ENCODE data around the gene PSENEN.
A peak's percentile ranks its signal among the peaks of the same experiment; 100 is the strongest.

PSENEN gene

DNA sequence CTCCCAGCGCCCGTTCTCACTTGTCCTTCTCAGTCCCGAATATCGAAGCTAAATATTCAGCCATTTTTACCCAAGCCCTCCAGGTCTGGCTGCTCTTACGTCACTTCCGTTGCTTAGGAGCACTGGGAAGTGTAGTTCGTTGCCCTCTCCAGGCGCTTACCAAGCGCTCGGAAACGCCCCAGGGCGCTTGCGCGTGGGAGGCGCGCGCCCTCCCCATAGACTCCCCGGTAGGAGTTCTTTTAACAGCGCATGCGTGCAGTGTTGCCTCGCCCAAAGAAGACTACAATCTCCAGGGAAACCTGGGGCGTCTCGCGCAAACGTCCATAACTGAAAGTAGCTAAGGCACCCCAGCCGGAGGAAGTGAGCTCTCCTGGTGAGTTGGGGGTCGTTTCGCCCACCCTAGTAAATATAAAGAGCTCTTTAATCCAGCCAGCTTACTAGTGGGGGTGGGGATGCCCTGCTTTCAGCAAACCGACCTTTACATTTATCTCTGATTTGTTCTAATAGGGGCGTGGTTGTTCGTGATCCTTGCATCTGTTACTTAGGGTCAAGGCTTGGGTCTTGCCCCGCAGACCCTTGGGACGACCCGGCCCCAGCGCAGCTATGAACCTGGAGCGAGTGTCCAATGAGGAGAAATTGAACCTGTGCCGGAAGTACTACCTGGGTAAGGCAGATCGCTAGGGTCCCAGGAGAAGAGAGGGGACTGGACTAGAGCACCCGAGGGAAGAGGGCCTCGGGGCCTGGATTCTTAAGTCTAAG is at the start of gene PSENEN, which contains the start of gene U2AF1L4:
Gene PSENEN, plus strand, starts transcription at position 324 of the 759 bp plus-strand sequence. Its CDS starts 280 bp downstream, at position 604.
Gene U2AF1L4, minus strand, starts transcription at position 91 of the 759 bp plus-strand sequence. Its CDS starts 27 bp downstream, at position 64.
- H3K4me3 ChIP-seq (ENCODE audit: low read length), result peak within 1 kb of the TSS; percentile 91
- TF ChIP-seq ZNF274 (IDR thresholded peaks at IDR 0.05; ENCODE audit: low read depth, low read length), result no peak

DNA sequence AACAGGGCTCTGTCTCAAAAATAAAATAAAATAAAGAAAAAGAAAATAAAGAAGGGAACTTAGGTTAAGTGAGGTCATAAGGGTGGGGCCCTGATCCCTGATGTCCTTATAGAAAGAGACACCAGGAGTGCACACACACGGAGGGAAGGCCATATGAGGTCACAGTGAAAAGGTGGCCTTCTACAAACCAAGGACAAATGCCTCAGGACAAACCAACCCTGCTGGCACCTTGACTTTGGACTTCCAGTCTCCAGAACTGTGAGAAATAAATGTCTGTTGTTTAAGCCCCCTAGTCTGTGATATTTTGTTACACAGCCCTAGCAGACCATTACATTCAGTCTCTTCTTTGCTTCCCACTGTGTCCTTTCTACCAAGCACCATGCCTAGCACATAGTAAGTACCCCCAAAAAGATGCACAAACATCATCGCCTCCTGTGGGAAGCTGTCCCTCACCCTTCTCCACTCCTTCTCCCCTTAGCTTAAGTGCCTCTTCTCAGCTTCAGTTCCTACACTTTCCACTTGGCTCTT is 49.5 kb upstream of the PSENEN start:
- TF ChIP-seq ZNF274 (IDR thresholded peaks at IDR 0.05; ENCODE audit: low read depth, low read length), result no peak
- H3K4me3 ChIP-seq (ENCODE audit: low read length), result no peak overlapping the region

DNA sequence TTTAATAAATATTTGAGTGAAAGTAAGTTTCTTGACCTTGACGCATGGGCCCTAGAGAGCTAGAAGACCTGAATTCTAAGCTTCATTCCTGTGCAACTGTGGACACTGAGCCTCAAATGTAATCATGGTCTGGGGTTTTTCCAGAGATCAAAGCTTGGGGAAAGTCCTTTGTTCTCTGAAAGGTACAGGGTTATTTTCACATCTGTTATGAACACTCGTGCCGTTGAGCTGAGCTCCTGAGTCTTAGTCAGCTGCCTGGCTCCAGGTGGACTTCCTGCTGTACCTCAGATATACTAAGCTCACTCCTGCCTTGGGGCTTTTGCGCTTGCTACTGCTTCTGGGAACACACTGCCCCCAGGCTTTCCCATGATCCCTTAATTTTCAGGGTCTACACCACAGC is 48.6 kb upstream of the PSENEN start:
- no peak overlapping the region for H3K4me3 ChIP-seq (ENCODE audit: low read length)
- no peak for TF ChIP-seq ZNF274 (IDR thresholded peaks at IDR 0.05; ENCODE audit: low read depth, low read length)

DNA sequence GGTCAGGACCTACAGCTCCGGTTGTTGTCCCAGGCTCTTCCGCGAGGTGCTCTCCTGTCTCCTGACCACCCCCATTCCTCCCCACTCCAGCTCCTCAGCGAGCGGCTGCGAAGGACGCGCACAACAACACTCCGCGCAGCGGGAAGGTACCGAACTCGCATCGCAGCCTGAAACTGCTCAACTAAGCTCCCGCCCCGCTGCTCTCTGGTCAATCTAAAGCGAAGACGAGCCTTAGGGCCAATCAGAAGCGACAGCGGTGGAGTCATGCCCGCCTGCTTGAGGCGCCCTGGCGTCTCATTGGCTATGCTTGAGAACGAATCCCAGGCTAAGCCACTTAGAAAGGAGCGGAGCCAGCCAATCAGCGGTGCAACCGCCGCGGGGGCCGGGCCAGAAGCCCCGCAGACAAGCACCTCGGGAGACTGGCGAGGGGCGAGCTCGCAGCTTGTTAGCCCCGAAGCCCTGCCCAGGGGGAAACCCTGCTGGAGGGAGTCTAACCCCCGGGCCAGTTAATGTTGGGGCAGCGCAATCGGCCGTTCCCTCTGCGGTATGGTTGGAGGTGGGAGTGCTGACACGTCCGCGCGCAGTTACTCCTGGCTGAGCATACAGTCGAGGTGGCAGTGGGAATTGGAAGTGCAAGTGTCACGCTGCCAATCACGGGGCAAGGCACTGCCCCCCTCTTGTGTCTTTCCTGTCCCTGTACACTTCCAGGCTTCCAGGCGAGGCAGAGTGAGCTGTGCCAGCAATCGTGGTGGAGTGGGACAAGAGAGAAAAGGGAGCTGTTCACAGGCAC is 43.0 kb upstream of the PSENEN start:
- TF ChIP-seq ZNF274 (IDR thresholded peaks at IDR 0.05; ENCODE audit: low read depth, low read length), result no peak
- peak overlapping the region; percentile 54 for H3K4me3 ChIP-seq (ENCODE audit: low read length)

GRCh38 chr19:35703343-35703742 is 42.1 kb upstream of the PSENEN start:
- no peak for TF ChIP-seq ZNF274 (IDR thresholded peaks at IDR 0.05; ENCODE audit: low read depth, low read length)
- H3K4me3 ChIP-seq (ENCODE audit: low read length), result no peak overlapping the region

DNA sequence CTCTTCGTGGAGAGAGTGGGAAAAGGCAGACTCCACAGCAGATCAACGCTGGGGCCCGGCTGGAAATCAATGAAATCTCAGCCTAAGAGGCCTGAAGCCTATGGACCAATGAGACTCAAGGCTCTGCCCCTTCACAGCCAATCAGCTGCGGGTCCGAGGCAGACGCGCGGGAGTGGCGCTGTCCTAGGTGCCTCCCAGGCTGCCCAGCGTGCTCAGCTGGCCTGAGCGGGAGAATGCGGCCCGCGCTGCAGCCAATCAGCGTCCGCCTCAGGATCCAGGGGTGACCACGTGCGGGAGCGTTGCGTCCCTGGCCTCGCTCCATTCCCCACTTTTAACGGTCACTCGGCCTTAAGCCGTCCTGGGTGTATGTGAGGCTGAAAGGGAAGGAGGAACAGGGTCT is 41.2 kb upstream of the PSENEN start, which contains the start of gene ZBTB32:
Gene ZBTB32, plus strand, starts transcription at position 341 of the 400 bp plus-strand sequence. CDS start 10,069 bp downstream, outside the sequence.
- no peak for TF ChIP-seq ZNF274 (IDR thresholded peaks at IDR 0.05; ENCODE audit: low read depth, low read length)
- no peak within 1 kb of the TSS for H3K4me3 ChIP-seq (ENCODE audit: low read length)

DNA sequence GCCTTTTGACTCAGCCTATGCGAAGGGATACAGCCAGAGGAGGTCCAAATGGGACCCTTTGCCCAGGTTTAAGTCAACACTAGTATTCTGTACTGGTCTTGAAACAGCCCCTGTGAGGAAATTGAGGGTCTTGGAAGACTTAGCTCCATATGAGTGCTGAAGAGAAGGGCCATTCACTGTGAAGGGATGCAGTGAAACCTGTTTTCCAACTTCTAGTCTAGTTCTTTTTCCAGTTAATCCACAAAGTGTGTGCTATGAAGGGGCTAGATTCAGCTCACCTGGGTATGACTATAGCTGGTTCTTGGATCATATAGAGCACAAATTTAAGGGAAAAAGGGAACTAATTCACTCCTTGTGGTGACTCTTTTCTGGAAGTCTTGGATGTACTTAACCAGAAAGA is 37.1 kb upstream of the PSENEN start:
- H3K4me3 ChIP-seq (ENCODE audit: low read length), result no peak overlapping the region
- TF ChIP-seq ZNF274 (IDR thresholded peaks at IDR 0.05; ENCODE audit: low read depth, low read length), result no peak

GRCh38 chr19:35710784-35711723 is 34.4 kb upstream of the PSENEN start:
- TF ChIP-seq ZNF274 (IDR thresholded peaks at IDR 0.05; ENCODE audit: low read depth, low read length), result no peak
- H3K4me3 ChIP-seq (ENCODE audit: low read length), result peak overlapping the region; percentile 42; the same call in 1 of the 2 replicates

DNA sequence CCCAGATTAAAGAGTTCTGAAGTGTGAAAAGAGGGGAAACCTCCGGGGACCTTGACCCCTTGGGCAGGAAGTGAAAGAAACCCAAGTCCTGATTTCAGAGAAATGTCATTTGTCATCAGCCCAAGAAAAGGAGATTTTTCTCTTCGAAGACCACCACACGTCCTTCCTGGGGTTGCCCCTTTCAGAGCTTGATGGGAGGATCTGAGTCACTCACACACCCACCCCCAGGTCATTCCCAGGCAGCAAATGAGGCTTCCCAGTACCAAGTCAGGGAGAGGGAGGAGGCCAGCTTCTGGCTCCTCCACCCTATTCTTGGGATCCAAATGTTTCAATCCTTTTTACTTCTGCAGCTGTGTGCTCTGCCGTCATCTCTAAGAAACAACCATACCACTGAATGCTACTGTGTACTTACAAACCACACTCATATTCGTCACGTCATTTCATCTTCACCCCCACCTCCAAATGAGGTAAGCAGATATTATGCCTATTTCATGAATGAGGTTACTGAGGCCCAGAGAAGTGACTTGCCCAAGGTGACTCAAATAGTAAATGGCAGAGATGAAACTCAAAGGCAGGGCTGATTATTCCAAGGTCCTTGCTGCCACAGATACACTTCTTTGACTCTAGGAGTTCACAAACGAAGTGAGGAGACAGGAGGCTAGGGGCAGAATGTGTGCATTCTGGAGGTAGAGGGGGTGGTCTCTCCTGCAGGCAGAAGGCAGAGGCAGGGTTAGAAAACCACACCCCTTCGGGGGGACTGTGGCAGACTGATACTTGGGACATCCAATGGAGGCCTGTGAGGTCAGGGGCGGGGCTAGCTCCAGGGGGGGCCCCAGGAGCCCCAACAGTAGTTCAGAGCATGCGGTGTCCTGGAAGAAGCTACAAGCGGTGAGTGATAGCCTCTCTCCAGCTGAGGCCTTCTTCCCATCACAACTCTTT is 32.6 kb upstream of the PSENEN start:
- no peak for TF ChIP-seq ZNF274 (IDR thresholded peaks at IDR 0.05; ENCODE audit: low read depth, low read length)
- H3K4me3 ChIP-seq (ENCODE audit: low read length), result peak overlapping the region; percentile 49

DNA sequence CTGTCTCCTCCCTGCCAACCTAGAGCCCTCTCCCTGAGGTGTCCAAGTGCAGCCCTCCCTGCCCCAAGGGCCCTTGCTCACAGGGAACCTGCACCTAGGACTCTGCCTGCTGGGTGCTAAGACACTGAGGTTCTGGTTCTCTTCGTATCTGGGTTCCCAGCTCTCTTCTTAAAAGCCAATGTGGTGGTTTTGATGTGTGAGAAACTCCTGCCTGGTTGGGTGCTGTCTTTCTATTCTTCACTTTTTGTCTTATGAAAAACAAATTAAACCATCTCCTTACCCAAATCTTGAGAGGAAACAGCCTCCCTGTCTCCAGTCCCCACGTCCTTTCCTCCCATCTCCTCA is 32.0 kb upstream of the PSENEN start:
- peak overlapping the region; percentile 49 for H3K4me3 ChIP-seq (ENCODE audit: low read length)

DNA sequence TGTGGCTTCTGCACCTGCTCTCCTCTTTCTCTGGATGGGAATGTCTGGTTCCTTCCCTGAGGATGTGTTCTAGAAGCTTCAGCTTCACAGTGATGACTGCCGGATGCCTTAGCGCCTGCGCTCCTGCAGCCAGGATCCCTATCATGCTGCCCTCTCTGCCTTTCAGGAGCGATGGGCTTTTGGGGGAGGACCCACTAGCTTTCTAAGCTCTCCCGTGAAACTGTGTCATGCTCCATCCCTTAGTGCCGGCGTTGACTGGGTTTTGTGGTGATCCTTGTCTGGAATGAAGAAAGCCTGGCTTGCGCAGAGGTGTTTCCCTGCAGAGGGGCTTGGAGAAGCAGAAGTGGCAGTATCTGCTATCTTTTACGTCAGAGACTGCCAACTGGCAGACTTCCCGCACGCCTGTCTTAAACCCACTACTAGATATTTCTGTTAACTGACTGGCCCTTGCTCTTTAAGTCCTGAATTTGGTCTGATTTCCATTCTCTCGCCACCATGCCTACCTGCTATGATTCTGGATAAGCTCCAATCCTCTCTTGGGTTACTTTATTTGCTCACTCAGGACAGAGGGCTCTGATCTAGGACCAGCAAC is 31.5 kb upstream of the PSENEN start:
- TF ChIP-seq ZNF274 (IDR thresholded peaks at IDR 0.05; ENCODE audit: low read depth, low read length), result no peak
- peak overlapping the region; percentile 49 for H3K4me3 ChIP-seq (ENCODE audit: low read length)

More for the DNA sequence above, 32.0 kb upstream of the PSENEN start:
- no peak for TF ChIP-seq ZNF274 (IDR thresholded peaks at IDR 0.05; ENCODE audit: low read depth, low read length)
